LHCN-M2 (cell line): ENCODE results near the gene KRTAP20-4. TPM values are rescaled to one million over a fixed set of nuclear protein-coding genes. Genes with fewer than 3 reads are reported as not detected.

ENCODE experiments used
- DNase-seq: peaks from one replicate; pipeline ENCODE4 v3.0.0-alpha.2; 2012; ENCODE audit warnings: low read depth
- total RNA-seq: library from RNA; depleted of rRNA; stranded (reverse); fragments of >200 nt; gene quantifications from 2 replicates; pipeline ENCODE4 v1.2.3, GENCODE V29; 2014; rRNA removed

The KRTAP20-4 gene
- total RNA-seq, 1 experiment from 2014 or later: not detected

GRCh38 chr21:30646904-30647414 lies 26.5 kb downstream of the KRTAP20-4 start:
- no peak for DNase-seq

- no peak for DNase-seq
These were observed 32.5 kb downstream of the KRTAP20-4 start for GRCh38 chr21:30652891-30653290.

- DNase-seq: no peak
These were observed 48.3 kb downstream of the KRTAP20-4 start for GRCh38 chr21:30668776-30669175.

Other genes starting within 250 kb of the KRTAP20-4 start
- not detected in 2 replicates for gene KRTAP13-2, start 248.4 kb upstream of the KRTAP20-4 start, total RNA-seq
- gene KRTAP13-1, start 224.6 kb upstream of the KRTAP20-4 start, total RNA-seq: not detected in 2 replicates
- not detected in 2 replicates for gene KRTAP13-3, start 194.7 kb upstream of the KRTAP20-4 start, total RNA-seq
- gene KRTAP13-4, start 190.4 kb upstream of the KRTAP20-4 start, total RNA-seq: not detected in 2 replicates
- not detected in 2 replicates for gene KRTAP15-1, start 180.4 kb upstream of the KRTAP20-4 start, total RNA-seq
- not detected in 2 replicates for gene KRTAP19-1, start 140.3 kb upstream of the KRTAP20-4 start, total RNA-seq
- not detected in 2 replicates for gene KRTAP19-2, start 133.2 kb upstream of the KRTAP20-4 start, total RNA-seq
- not detected in 2 replicates for gene KRTAP19-3, start 128.6 kb upstream of the KRTAP20-4 start, total RNA-seq
- gene KRTAP19-4, start 123.5 kb upstream of the KRTAP20-4 start, total RNA-seq: not detected in 2 replicates
- gene KRTAP19-5, start 118.5 kb upstream of the KRTAP20-4 start, total RNA-seq: not detected in 2 replicates
- not detected in 2 replicates for gene KRTAP19-6, start 78.8 kb upstream of the KRTAP20-4 start, total RNA-seq
- gene KRTAP19-7, start 59.3 kb upstream of the KRTAP20-4 start, total RNA-seq: not detected in 2 replicates
- not detected in 2 replicates for gene KRTAP22-2, start 30.2 kb upstream of the KRTAP20-4 start, total RNA-seq
- not detected in 2 replicates for gene KRTAP6-3, start 28.2 kb upstream of the KRTAP20-4 start, total RNA-seq
- gene KRTAP6-2, start 21.7 kb upstream of the KRTAP20-4 start, total RNA-seq: not detected in 2 replicates
- not detected in 2 replicates for gene KRTAP22-1, start 19.5 kb upstream of the KRTAP20-4 start, total RNA-seq
- not detected in 2 replicates for gene KRTAP6-1, start 6.7 kb upstream of the KRTAP20-4 start, total RNA-seq
- gene KRTAP20-1, start 4.2 kb upstream of the KRTAP20-4 start, total RNA-seq: not detected in 2 replicates
- gene KRTAP20-2, start 14.6 kb downstream of the KRTAP20-4 start, total RNA-seq: not detected in 2 replicates
- gene KRTAP20-3, start 22.2 kb downstream of the KRTAP20-4 start, total RNA-seq: not detected in 2 replicates
- not detected in 2 replicates for gene KRTAP21-3, start 98.2 kb downstream of the KRTAP20-4 start, total RNA-seq
- gene KRTAP21-2, start 126.6 kb downstream of the KRTAP20-4 start, total RNA-seq: not detected in 2 replicates
- not detected in 2 replicates for gene KRTAP21-1, start 134.8 kb downstream of the KRTAP20-4 start, total RNA-seq
- gene KRTAP8-1, start 192.6 kb downstream of the KRTAP20-4 start, total RNA-seq: not detected in 2 replicates
- not detected in 2 replicates for gene KRTAP7-1, start 209.1 kb downstream of the KRTAP20-4 start, total RNA-seq